Nephron progenitor cell (in vitro differentiated cells): Measurements from ENCODE around the gene IPCEF1.

Experiments
- DNase-seq: peaks from one replicate; pipeline ENCODE4 v3.0.0; 2021
- H3K27ac Mint-ChIP-seq: 2 replicates; pipeline ENCODE4 v1.8.0; 2021; ENCODE audit warnings: mild to moderate bottlenecking, moderate library complexity, mixed read lengths
- H3K27me3 Mint-ChIP-seq: 2 replicates; pipeline ENCODE4 v1.8.0; 2021; ENCODE audit warnings: mild to moderate bottlenecking, low read depth, mixed read lengths; ENCODE audit not compliant: poor library complexity
- H3K36me3 Mint-ChIP-seq: 2 replicates; pipeline ENCODE4 v1.8.0; 2021; ENCODE audit warnings: low read depth, mixed read lengths
- H3K4me1 Mint-ChIP-seq: 2 replicates; pipeline ENCODE4 v1.8.0; 2021; ENCODE audit warnings: mixed read lengths
- H3K4me3 Mint-ChIP-seq: 2 replicates; pipeline ENCODE4 v1.8.0; 2021; ENCODE audit warnings: mild to moderate bottlenecking, moderate library complexity, mixed read lengths
- H3K9me3 Mint-ChIP-seq: 2 replicates; pipeline ENCODE4 v1.8.0; 2021; ENCODE audit warnings: mild to moderate bottlenecking, moderate library complexity, mixed read lengths
- TF ChIP-seq, protein P1 (sequence below): fragments of 200-600 bp; sonication (generic); IDR thresholded peaks from 2 replicates; pipeline ENCODE4 v1.5.0; 2021; ENCODE audit warnings: antibody characterized with exemption

The IPCEF1 gene

GRCh38 chr6:154127657-154128056 lies 228.9 kb downstream of the IPCEF1 start:
- Mint-ChIP-seq H3K27me3 (peaks cover 8% of the 10 kb centered on the region), H3K36me3 (no peaks in the 10 kb centered on the region), H3K9me3 (no peaks in the 10 kb centered on the region), H3K4me3 (no peak overlapping the region), H3K27ac (no peak overlapping the region), H3K4me1 (no peaks in the 10 kb centered on the region)
- DNase-seq = no peak
- TF ChIP-seq, protein P1, sequence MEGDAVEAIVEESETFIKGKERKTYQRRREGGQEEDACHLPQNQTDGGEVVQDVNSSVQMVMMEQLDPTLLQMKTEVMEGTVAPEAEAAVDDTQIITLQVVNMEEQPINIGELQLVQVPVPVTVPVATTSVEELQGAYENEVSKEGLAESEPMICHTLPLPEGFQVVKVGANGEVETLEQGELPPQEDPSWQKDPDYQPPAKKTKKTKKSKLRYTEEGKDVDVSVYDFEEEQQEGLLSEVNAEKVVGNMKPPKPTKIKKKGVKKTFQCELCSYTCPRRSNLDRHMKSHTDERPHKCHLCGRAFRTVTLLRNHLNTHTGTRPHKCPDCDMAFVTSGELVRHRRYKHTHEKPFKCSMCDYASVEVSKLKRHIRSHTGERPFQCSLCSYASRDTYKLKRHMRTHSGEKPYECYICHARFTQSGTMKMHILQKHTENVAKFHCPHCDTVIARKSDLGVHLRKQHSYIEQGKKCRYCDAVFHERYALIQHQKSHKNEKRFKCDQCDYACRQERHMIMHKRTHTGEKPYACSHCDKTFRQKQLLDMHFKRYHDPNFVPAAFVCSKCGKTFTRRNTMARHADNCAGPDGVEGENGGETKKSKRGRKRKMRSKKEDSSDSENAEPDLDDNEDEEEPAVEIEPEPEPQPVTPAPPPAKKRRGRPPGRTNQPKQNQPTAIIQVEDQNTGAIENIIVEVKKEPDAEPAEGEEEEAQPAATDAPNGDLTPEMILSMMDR = no peak

DNA sequence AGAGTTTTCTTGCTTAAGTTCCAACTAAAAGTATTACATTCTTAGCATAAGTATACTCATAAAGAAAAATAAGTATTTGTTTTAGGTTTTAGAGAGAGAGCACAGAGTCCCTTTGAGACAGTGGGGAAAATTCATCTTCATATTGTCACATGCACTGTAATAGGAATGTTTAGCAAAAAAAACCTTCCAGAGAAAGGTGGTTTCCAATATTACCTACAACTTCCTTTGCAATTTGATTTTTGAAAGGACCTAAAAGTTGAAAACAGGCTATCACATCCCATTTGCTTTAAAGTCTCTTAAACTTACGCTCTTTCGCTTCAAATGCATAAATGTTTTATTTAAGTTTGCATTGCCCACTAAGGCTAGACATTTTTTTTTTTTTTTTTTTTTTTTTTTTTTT lies 231.2 kb downstream of the IPCEF1 start:
- H3K27me3 Mint-ChIP-seq = peaks cover 13% of the 10 kb centered on the region
- no peaks in the 10 kb centered on the region for H3K4me1 Mint-ChIP-seq
- no peaks in the 10 kb centered on the region for H3K36me3 Mint-ChIP-seq
- no peaks in the 10 kb centered on the region for H3K9me3 Mint-ChIP-seq
- TF ChIP-seq, protein P1 = no peak
- DNase-seq = no peak
- no peak overlapping the region for H3K4me3 Mint-ChIP-seq
- H3K27ac Mint-ChIP-seq = no peak overlapping the region

GRCh38 chr6:154123155-154123956 lies 233.2 kb downstream of the IPCEF1 start:
- H3K4me3 Mint-ChIP-seq = no peak overlapping the region
- H3K27me3 Mint-ChIP-seq = peaks cover 13% of the 10 kb centered on the region
- no peaks in the 10 kb centered on the region for H3K9me3 Mint-ChIP-seq
- H3K27ac Mint-ChIP-seq = no peak overlapping the region
- DNase-seq = no peak
- no peaks in the 10 kb centered on the region for H3K36me3 Mint-ChIP-seq
- TF ChIP-seq, protein P1 = no peak
- H3K4me1 Mint-ChIP-seq = no peaks in the 10 kb centered on the region

- no peak overlapping the region for H3K4me3 Mint-ChIP-seq
- no peaks in the 10 kb centered on the region for H3K36me3 Mint-ChIP-seq
- TF ChIP-seq, protein P1 = no peak
- no peak overlapping the region for H3K27ac Mint-ChIP-seq
- no peaks in the 10 kb centered on the region for H3K4me1 Mint-ChIP-seq
- H3K27me3 Mint-ChIP-seq = peaks cover 9% of the 10 kb centered on the region
- no peak for DNase-seq
- no peaks in the 10 kb centered on the region for H3K9me3 Mint-ChIP-seq
Observed at GRCh38 chr6:154122195-154122925, 234.2 kb downstream of the IPCEF1 start.

GRCh38 chr6:154117485-154117884 lies 239.1 kb downstream of the IPCEF1 start:
- Mint-ChIP-seq H3K9me3 (no peaks in the 10 kb centered on the region), H3K27me3 (peaks cover 5% of the 10 kb centered on the region), H3K4me1 (no peaks in the 10 kb centered on the region), H3K4me3 (no peak overlapping the region), H3K27ac (no peak overlapping the region), H3K36me3 (no peaks in the 10 kb centered on the region)
- TF ChIP-seq, protein P1 = no peak
- DNase-seq = no peak
